HEK293 (cell line): ENCODE measurements around the gene C1orf226.

Source experiments
- ZFP41 ChIP-seq: fragments of 450-650 bp; formaldehyde crosslinking; IDR thresholded peaks from 2 replicates; pipeline ENCODE4 v1.5.1; 2016; ENCODE audit warnings: missing biosample characterization, missing genetic modification characterization, borderline replicate concordance
- ZNF133 ChIP-seq: fragments of 450-650 bp; formaldehyde crosslinking; IDR thresholded peaks from 2 replicates; pipeline ENCODE4 v1.5.1; 2016; ENCODE audit warnings: missing biosample characterization, missing genetic modification characterization
- ZNF416 ChIP-seq: fragments of 450-650 bp; formaldehyde crosslinking; IDR thresholded peaks from 2 replicates; pipeline ENCODE4 v1.5.1; 2016; ENCODE audit warnings: missing biosample characterization, missing genetic modification characterization
- ZNF518A ChIP-seq: fragments of 450-650 bp; formaldehyde crosslinking; conservative IDR thresholded peaks from 2 replicates; pipeline ENCODE4 v1.5.1; 2016; ENCODE audit warnings: low read depth, missing biosample characterization, missing genetic modification characterization
- ZNF654 ChIP-seq: fragments of 450-650 bp; formaldehyde crosslinking; IDR thresholded peaks from 2 replicates; pipeline ENCODE4 v1.5.1; 2016; ENCODE audit warnings: low read depth, missing biosample characterization, missing genetic modification characterization
- ZSCAN30 ChIP-seq: fragments of 450-650 bp; IDR thresholded peaks from 2 replicates; pipeline ENCODE4 v1.5.1; 2018; ENCODE audit warnings: missing biosample characterization, mild to moderate bottlenecking, missing genetic modification characterization, moderate library complexity
- TF ChIP-seq, protein P1 (sequence below): fragments of 450-650 bp; formaldehyde crosslinking; IDR thresholded peaks from 2 replicates; pipeline ENCODE4 v1.5.1; 2016; ENCODE audit warnings: missing biosample characterization, missing genetic modification characterization, low read depth
- TF ChIP-seq, protein P2 (sequence below): fragments of 450-650 bp; formaldehyde crosslinking; IDR thresholded peaks from 2 replicates; pipeline ENCODE4 v1.5.1; 2016; ENCODE audit warnings: missing biosample characterization, missing genetic modification characterization
- TF ChIP-seq, protein P3 (sequence below): fragments of 450-650 bp; formaldehyde crosslinking; IDR thresholded peaks from 2 replicates; pipeline ENCODE4 v1.5.1; 2016; ENCODE audit warnings: missing biosample characterization, missing genetic modification characterization
- TF ChIP-seq, protein P4 (sequence below): fragments of 450-650 bp; IDR thresholded peaks from 2 replicates; pipeline ENCODE4 v1.5.1; 2018; ENCODE audit warnings: missing biosample characterization, mild to moderate bottlenecking, missing genetic modification characterization

GRCh38 chr1:162380061-162380846, 1.3 kb upstream of the C1orf226 start:
- TF ChIP-seq, protein P1, sequence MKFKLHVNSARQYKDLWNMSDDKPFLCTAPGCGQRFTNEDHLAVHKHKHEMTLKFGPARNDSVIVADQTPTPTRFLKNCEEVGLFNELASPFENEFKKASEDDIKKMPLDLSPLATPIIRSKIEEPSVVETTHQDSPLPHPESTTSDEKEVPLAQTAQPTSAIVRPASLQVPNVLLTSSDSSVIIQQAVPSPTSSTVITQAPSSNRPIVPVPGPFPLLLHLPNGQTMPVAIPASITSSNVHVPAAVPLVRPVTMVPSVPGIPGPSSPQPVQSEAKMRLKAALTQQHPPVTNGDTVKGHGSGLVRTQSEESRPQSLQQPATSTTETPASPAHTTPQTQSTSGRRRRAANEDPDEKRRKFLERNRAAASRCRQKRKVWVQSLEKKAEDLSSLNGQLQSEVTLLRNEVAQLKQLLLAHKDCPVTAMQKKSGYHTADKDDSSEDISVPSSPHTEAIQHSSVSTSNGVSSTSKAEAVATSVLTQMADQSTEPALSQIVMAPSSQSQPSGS (tag by site-specific recombination): no peak
- TF ChIP-seq, protein P2, sequence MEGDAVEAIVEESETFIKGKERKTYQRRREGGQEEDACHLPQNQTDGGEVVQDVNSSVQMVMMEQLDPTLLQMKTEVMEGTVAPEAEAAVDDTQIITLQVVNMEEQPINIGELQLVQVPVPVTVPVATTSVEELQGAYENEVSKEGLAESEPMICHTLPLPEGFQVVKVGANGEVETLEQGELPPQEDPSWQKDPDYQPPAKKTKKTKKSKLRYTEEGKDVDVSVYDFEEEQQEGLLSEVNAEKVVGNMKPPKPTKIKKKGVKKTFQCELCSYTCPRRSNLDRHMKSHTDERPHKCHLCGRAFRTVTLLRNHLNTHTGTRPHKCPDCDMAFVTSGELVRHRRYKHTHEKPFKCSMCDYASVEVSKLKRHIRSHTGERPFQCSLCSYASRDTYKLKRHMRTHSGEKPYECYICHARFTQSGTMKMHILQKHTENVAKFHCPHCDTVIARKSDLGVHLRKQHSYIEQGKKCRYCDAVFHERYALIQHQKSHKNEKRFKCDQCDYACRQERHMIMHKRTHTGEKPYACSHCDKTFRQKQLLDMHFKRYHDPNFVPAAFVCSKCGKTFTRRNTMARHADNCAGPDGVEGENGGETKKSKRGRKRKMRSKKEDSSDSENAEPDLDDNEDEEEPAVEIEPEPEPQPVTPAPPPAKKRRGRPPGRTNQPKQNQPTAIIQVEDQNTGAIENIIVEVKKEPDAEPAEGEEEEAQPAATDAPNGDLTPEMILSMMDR (tag by site-specific recombination): no peak
- TF ChIP-seq ZSCAN30 (tag by site-specific recombination): no peak
- no peak for TF ChIP-seq ZNF416
- TF ChIP-seq ZNF654 (tag by site-specific recombination): no peak
- TF ChIP-seq, protein P3, sequence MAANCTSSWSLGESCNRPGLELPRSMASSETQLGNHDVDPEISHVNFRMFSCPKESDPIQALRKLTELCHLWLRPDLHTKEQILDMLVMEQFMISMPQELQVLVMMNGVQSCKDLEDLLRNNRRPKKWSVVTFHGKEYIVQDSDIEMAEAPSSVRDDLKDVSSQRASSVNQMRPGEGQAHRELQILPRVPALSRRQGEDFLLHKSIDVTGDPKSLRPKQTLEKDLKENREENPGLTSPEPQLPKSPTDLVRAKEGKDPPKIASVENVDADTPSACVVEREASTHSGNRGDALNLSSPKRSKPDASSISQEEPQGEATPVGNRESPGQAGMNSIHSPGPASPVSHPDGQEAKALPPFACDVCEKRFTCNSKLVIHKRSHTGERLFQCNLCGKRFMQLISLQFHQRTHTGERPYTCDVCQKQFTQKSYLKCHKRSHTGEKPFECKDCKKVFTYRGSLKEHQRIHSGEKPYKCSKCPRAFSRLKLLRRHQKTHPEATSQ: no peak
- TF ChIP-seq ZNF518A (tag by site-specific recombination): no peak
- no peak for TF ChIP-seq ZFP41 (tag by site-specific recombination)
- TF ChIP-seq, protein P4, sequence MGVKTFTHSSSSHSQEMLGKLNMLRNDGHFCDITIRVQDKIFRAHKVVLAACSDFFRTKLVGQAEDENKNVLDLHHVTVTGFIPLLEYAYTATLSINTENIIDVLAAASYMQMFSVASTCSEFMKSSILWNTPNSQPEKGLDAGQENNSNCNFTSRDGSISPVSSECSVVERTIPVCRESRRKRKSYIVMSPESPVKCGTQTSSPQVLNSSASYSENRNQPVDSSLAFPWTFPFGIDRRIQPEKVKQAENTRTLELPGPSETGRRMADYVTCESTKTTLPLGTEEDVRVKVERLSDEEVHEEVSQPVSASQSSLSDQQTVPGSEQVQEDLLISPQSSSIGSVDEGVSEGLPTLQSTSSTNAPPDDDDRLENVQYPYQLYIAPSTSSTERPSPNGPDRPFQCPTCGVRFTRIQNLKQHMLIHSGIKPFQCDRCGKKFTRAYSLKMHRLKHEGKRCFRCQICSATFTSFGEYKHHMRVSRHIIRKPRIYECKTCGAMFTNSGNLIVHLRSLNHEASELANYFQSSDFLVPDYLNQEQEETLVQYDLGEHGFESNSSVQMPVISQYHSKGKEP (tag by site-specific recombination): no peak
- no peak for TF ChIP-seq ZNF133 (tag by site-specific recombination)
